HG03575 (cell line): ENCODE data around the gene BABAM2.

Experiments
- ATAC-seq: cut with Tn5 transposase; IDR thresholded peaks from one replicate; pipeline ENCODE4 v1.9.1; 2021; ENCODE audit not compliant: unreplicated experiment, insufficient number of reproducible peaks, low FRiP score; ENCODE audit errors: extremely low read depth

The BABAM2 gene

GRCh38 chr2:28162564-28162963, 272.0 kb downstream of the BABAM2 start:
- no peak for ATAC-seq

- no peak for ATAC-seq
Measured at GRCh38 chr2:28163028-28163427, 272.5 kb downstream of the BABAM2 start.

DNA sequence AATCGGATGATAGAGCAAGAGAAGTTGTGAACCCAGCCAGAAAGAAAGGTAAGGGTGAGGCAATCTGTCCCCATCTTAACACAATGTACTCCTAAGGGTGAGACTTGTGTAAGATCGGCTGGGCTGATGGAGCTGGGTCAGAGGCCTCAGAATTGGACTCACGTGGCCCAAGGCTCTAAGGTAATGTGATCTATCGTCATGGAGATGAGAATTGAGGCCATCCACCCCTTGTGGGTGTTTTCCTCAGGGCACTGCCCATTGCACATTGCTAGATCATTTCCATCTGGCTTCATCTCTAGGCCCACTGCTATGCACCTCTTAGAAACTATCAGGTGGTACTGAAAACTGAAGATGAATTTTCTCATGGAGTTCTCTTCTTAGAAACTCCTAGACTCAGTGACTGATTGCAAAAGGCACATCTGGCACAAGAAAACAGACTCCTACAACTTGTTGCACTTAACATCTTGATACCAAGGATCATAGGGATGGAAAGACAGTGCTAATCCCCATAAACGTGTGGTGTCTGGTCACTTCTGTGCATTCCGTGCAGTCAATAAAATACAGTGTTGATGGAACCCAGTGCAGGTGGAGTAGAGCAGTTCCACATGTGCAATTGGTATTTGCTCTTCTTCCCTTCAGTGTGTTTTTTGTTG, 273.2 kb downstream of the BABAM2 start:
- no peak for ATAC-seq

GRCh38 chr2:28164280-28164801, 273.8 kb downstream of the BABAM2 start:
- ATAC-seq, result no peak

GRCh38 chr2:28165087-28165635, 274.6 kb downstream of the BABAM2 start:
- no peak for ATAC-seq

- ATAC-seq, result no peak
Measured at GRCh38 chr2:28166956-28167355, 276.4 kb downstream of the BABAM2 start.

DNA sequence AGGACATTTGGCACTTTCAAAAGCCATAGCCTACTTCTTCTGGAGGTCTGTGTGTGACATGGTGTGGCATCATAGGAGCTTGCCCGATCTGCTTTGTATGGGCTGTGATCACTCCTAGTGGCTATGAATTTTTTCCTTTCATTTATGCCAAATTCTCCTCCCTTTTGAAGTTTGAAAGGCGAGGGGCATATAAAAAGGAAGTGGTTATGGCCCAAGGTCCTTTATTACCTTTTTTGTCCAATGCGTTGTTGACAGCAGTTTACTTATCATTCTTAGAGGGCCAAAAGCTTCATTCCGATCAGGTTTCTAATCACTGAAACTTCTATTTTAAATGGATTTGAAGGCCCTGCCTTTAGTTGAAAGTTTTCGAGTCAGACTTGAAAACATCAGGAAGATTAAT, 277.8 kb downstream of the BABAM2 start:
- ATAC-seq, result no peak

GRCh38 chr2:28169492-28169891, 279.0 kb downstream of the BABAM2 start:
- ATAC-seq, result no peak

GRCh38 chr2:28172114-28172898, 281.8 kb downstream of the BABAM2 start:
- no peak for ATAC-seq

- no peak for ATAC-seq
Measured at GRCh38 chr2:28173377-28173776, 282.8 kb downstream of the BABAM2 start.

GRCh38 chr2:28174211-28174610, 283.7 kb downstream of the BABAM2 start:
- ATAC-seq, result no peak

DNA sequence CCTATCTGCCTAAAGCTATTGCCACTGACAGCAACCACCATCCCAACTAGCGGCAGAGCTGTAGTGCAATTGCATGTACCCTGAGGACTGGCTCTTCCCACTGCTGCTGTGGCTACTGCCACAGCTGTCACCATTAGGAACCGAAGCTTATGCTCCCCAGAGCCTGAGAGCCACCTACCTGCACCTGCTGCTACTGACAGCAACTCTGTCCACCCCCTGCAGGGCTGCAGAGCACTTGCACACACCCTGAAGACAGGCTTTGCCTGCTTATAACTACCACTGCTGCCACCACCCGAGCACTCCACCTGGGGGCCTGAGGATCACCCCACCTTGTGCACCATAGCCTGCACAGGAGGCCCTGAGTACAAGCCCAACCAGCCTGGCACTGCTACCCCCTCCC, 284.5 kb downstream of the BABAM2 start:
- no peak for ATAC-seq

GRCh38 chr2:28178946-28179345, 288.4 kb downstream of the BABAM2 start:
- ATAC-seq, result no peak

DNA sequence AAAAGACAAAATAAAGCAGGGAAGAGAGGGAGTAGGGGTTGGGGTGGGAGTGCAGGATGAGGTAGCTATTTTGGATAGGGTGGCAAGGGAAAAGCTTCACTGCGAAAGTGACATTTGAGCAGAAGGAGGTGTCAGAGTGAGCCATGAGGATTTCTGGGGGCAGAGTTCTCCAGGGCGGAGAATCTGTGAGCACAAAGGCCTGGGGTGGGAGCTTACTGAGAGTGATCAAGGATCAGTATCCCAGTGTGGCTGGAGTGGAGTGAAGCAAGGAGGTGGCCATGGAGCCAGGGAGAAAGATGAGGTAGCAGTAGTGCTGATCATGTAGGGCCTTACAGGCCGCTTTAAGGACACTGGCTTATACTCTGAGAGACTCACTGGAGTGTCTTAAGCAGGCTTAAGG, 291.3 kb downstream of the BABAM2 start:
- no peak for ATAC-seq

DNA sequence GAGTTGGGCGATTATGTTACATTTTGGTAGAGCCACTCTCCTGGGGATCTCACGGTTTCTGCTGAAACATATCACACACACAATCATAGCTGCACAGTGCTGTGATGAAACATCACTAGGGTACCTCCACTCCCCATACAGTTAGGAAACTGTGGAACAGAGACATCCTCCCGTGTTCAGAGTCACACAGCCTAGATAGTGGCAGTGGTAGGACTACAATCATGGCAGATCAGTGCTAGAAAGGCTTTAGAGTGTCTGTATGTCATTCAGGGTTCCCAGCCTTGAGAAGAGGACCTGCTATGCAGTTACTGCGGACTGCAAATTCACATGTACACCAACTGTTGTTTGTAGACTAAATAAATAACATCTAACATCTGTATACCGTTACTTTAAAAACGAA, 291.8 kb downstream of the BABAM2 start:
- no peak for ATAC-seq

DNA sequence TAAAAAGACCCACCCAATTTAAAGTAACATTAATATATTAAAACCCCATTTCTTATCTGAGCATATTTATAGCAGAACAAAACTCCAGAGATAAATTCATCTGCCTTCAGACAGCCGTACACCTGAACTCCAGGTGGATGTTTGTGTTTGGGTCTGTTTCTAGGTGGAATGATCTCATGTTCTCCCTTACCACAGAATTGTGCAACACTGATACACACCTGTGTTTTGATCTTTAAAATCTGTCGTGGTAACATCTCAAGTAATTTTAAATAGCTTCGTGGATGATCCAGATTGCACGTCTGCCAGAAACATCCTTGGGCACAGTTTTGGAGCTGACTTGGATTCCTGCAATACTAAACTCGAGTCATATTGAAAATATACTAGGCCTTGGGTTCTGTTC, 294.6 kb downstream of the BABAM2 start:
- no peak for ATAC-seq

- no peak for ATAC-seq
Measured at GRCh38 chr2:28185891-28186290, 295.4 kb downstream of the BABAM2 start.

DNA sequence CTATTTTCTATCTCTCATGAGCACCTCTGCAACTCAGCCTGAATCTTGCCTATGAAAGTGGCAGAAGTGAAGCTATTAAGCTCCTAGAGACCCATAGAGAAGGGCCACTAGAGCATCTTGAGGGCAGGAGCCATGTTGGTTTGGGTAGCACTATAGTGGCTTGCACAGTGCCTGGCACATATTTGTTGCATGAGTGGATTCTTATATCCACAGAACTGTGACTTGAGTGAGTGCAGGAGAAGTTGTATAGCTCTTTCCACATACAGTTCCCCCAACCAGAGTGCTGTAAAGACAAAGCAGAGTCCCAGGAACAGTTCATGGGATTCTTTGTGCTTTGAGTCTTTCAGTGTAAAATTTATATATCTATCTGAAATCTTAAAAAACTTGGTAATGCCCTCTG, 296.7 kb downstream of the BABAM2 start:
- ATAC-seq, result no peak

DNA sequence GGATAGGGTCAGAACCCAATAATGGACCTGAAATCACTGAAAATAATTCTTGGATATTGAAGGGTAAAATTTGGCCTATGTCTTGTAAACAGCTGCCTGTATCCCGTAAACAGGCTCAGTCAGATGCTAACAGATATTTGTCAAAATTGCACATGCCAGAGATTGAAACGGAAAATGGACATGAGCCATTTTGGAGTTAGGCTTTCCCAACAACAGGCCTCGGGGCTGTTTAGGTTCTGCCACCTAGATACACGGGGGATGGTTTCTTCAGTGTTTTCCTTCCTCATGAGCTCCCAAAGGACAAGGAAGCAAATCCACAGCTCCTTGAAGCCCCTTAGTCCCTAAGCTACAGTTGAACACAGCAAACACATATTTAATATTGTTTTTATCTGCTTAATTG, 297.9 kb downstream of the BABAM2 start:
- no peak for ATAC-seq
